NCI-H2107 treated with DMSO at 0.1 percent for 48 hours (cell line): ENCODE results near the gene CENPW.

Experiments used
- DNase-seq: peaks from one replicate; lab custom pipeline; 2025; ENCODE audit not compliant: unreplicated experiment; lab: John Stamatoyannopoulos, UW

CENPW gene

DNA sequence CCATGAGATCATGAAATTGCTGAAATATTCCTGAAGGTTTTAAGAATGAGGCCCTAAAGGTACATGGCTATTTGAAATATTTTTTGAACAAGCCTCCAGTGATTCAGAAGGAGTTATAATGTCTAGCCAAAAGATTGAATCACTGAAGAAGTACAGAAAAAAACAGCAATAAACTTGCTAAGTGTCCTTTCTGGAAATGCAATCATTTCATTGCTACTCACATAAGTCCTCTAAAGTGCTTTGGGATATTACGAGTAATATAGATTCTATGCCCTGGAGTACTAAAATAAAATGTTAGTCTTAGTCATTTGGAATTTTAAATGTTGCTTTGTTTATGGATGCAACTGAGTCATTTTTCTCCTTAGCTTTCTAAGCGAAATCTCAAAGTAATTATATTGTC, 32.7 kb downstream of the CENPW start:
- DNase-seq = no peak

DNA sequence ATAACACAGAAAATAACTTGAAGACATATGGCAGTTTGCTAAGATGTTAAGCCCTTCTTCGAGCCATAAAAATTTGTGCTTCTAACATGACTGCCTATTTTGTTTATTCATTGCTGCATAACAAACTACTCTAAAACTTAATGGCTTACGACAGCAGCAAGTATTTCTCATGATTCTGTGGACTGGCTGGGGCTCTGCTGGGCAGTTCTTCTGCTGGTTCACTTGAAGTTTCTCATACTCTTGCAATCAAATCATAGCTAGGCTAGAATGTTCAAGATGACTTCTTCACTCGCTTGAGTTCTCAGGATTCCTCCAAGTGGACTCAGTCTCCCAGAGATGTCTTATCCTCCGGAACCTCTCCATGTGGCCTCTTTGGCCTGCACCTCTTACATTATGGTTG, 33.4 kb downstream of the CENPW start:
- DNase-seq = no peak

DNA sequence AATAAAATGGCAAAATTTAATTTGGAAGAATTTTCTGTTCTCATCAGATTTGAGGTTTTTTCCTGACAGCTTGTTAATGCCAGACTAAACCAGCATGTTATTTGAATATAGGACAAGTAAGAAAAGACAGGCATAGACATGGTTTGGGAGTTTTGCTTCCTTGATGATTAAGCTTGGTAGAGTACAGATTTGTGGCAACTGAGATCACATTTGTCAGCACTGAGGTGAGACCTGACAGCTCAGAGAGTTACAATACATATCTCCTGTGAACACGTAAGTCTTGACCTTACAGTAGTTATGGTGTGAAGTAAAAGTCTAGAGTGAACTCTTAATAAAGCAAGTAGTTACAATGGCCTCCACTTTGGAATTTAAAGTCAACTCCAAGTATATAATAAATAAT, 34.5 kb downstream of the CENPW start:
- DNase-seq = no peak

- DNase-seq = no peak
Measured at GRCh38 chr6:126376682-126377081, 36.8 kb downstream of the CENPW start.

DNA sequence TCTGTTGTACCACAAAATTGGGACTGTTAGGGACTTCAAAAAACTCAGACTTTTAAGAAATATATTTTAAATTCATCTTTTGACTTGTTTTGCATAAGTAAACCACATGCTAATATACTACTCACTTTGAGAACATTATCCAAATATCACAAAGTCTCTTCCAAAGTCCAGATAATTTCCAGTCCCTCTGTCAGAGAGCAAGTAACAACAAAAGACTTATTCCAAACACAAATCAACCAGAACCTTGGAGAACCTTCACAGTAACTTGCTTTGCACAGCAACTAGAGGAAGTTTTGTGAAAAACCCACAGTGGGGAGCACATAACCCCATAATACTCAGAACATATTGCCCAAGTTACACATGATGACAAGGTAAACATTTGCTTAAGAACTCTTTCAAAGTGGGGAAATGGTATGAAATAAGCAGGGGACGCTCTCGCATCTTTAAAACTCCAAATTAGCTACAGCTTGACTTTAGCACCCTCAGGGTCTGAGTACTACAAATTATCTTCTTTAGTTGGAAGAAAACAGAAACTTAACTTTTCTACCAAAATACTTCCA, 37.8 kb downstream of the CENPW start:
- no peak for DNase-seq

GRCh38 chr6:126380072-126380583, 40.2 kb downstream of the CENPW start:
- no peak for DNase-seq

GRCh38 chr6:126381498-126381897, 41.6 kb downstream of the CENPW start:
- no peak for DNase-seq

DNA sequence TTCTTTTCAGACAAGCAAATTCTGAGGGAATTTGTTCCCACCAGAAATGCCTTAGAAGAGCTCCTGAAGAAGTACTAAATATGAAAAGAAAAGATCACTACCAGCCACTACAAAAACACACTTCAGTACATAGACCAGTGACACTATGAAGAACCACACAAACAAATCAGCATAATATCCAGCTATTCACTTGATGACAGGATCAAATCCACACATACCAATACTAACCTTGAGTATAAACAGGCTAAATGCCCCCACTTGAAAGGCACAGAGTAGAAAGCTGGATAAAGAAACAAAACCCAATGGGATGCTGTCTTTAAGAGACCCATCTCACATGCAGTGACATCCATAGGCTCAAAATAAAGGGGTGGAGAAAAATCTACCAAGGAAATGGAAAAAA, 43.3 kb downstream of the CENPW start:
- DNase-seq = no peak

- no peak for DNase-seq
Measured at GRCh38 chr6:126385536-126385935, 45.6 kb downstream of the CENPW start.

- no peak for DNase-seq
Measured at GRCh38 chr6:126388104-126388598, 48.2 kb downstream of the CENPW start.

DNA sequence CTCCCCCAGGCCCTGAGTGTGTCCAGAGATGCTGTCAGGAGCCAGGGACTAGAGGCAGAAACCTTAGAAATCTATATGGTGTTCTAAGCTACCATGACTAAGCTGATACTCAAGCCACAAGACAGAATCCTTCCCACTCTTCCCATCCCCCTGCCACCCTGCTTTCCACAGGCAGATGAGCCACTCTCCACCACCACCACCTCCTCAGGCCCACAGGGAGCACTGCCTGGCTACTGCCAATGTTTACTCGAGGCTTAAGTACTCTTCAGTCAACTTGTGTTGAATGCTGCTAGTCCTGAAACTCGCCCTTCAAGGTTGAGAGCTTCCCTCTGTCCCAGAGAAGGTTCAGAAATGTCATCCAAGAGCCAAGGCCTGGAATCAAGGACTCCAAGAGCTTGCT, 56.2 kb downstream of the CENPW start:
- no peak for DNase-seq
